Fibroblast of mammary gland (primary cell): ENCODE measurements around the gene GRIN2D.

Experiments
- DNase-seq: peaks from one replicate; pipeline ENCODE4 v3.0.0-alpha.2; 2010; ENCODE audit warnings: low read depth
- H3K4me3 ChIP-seq: 2 replicates; pipeline ENCODE4 v1.5.1; 2011; ENCODE audit warnings: low read depth, mild to moderate bottlenecking, low read length, moderate library complexity; ENCODE audit not compliant: control insufficient read depth
- CTCF ChIP-seq: conservative IDR thresholded peaks from 2 replicates; pipeline ENCODE4 v1.5.1; 2011; ENCODE audit warnings: low read depth, low read length, inconsistent platforms; ENCODE audit not compliant: control insufficient read depth, insufficient read depth

GRIN2D gene

GRCh38 chr19:48401287-48401686 is 7.8 kb downstream of the GRIN2D start:
- TF ChIP-seq CTCF: no peak
- H3K4me3 ChIP-seq: no peak overlapping the region
- no peak for DNase-seq

GRCh38 chr19:48403606-48404005 is 10.1 kb downstream of the GRIN2D start:
- no peak for TF ChIP-seq CTCF
- peak; percentile 61 for DNase-seq
- H3K4me3 ChIP-seq: no peak overlapping the region

- DNase-seq: no peak
- no peak for TF ChIP-seq CTCF
- no peak overlapping the region for H3K4me3 ChIP-seq
These were observed 11.7 kb downstream of the GRIN2D start for GRCh38 chr19:48405010-48405659.

- TF ChIP-seq CTCF: no peak
- DNase-seq: no peak
- no peak overlapping the region for H3K4me3 ChIP-seq
These were observed 12.4 kb downstream of the GRIN2D start for GRCh38 chr19:48405850-48406249.

- H3K4me3 ChIP-seq: no peak overlapping the region
- DNase-seq: no peak
- TF ChIP-seq CTCF: no peak
These were observed 20.6 kb downstream of the GRIN2D start for GRCh38 chr19:48413879-48414587.

GRCh38 chr19:48415395-48415794 is 21.9 kb downstream of the GRIN2D start:
- DNase-seq: peak; percentile 60
- TF ChIP-seq CTCF: no peak
- H3K4me3 ChIP-seq: no peak overlapping the region

- no peak for TF ChIP-seq CTCF
- DNase-seq: no peak
- no peak overlapping the region for H3K4me3 ChIP-seq
These were observed 22.3 kb downstream of the GRIN2D start for GRCh38 chr19:48415806-48416221.
